Pancreas (tissue), 10 donors: ENCODE data around the gene CAPN11. TPM values are rescaled to one million over a fixed set of nuclear protein-coding genes. Genes with fewer than 3 reads are reported as not detected.

Experiments
- ATAC-seq, 4 donors: fragments of 200-7000 bp; cut with Tn5 transposase; one replicate each; pipeline versions ENCODE4 v1.8.0 to v1.9.1; 2020; ENCODE audit warnings: mild to moderate bottlenecking in 4 of 4, moderate library complexity in 4 of 4
- DNase-seq, 6 donors: peaks; one replicate each; pipeline ENCODE4 v3.0.0-alpha.2; 2020
- FAIRE-seq: peaks from 2 replicates; lab custom pipeline; 2012; peaks lifted over from hg19 to GRCh38; lab: Jason Lieb, UNC
- H3K27ac ChIP-seq, 4 donors: fragments of 200-600 bp; sonication (generic); 1 replicate in 3 of 4; 2 replicates in 1 of 4; pipeline versions ENCODE4 v1.5.0 to v1.8.0; 2020
- H3K27me3 ChIP-seq, 4 donors: fragments of 200-600 bp; one replicate each; pipeline ENCODE4 v1.8.0; 2021
- H3K36me3 ChIP-seq, 3 donors: fragments of 200-600 bp; sonication (generic) in 1 of 3; one replicate each; pipeline versions ENCODE4 v1.5.0 to v1.8.0; 2020 to 2021
- H3K4me1 ChIP-seq, 3 donors: fragments of 200-600 bp; one replicate each; pipeline ENCODE4 v1.8.0; 2021
- H3K4me3 ChIP-seq, 4 donors: fragments of 200-600 bp; sonication (generic) in 2 of 4; one replicate each; pipeline versions ENCODE4 v1.5.0 to v1.8.0; 2020 to 2021
- H3K9me3 ChIP-seq, 4 donors: fragments of 200-600 bp; one replicate each; pipeline ENCODE4 v1.8.0; 2021
- CTCF ChIP-seq, 4 donors: fragments of 200-600 bp; sonication (generic) in 3 of 4; IDR thresholded peaks; one replicate each; pipeline versions ENCODE4 v1.5.0 to v1.8.0; 2021; ENCODE audit warnings: antibody characterized with exemption in 4 of 4
- WGBS, 2 donors: extraction: QIAGEN DNeasy Blood & Tissue Kit; methylation state at CpG; one replicate each; pipeline ENCODE4 v1.1.7; 2013; 5-methylcytosine and 5-hydroxymethylcytosine counted together
- intact Hi-C, 3 donors: fragments of 100-400 bp; cut with DNase I; formaldehyde crosslinking; loops; one replicate each; pipeline versions ENCODE4 v1.11.1 to v1.14.2; 2022
- polyA plus RNA-seq, 2 donors: library from polyadenylated mRNA; stranded (reverse); fragments of 200-250 nt; gene quantifications; one replicate each; pipeline ENCODE4 v1.2.3, GENCODE V29; 2013
- total RNA-seq, 6 donors: library from RNA; stranded (reverse); fragmentation: NEBNext Ultra II Directional in 4 of 6; extraction: Animal tissue kit (Norgen Biotek cat#: 25700) in 4 of 6; gene quantifications; one replicate each; pipeline versions ENCODE4 v1.2.1 to v1.2.4, GENCODE V29; 2021 to 2023
- donor health status: healthy with polysubstance abuse.
- donor health status: DM: no; HTN: no; CAD: no; lungs with moderate emphysema.
- donor health status: DM: no; HTN: no; CAD: no.
- donor health status: control.
- donor health status: control.
- donor health status: Bipolar disorder and iron deficiency.
- donor health status: DM: yes; HTN: yes; CAD: no.
- donor health status: DM: no; HTN: no; CAD: no.
- donor health status: DM: no; HTN: no; CAD: no.
- donor health status: DM: yes; HTN: yes; CAD: no.

CAPN11 gene
- total and polyA plus RNA-seq, 8 donors = 0.06 to 0.76 (median 0.19) TPM; not detected in 2

GRCh38 chr6:44111434-44112417, 46.9 kb upstream of the CAPN11 start:
- TF ChIP-seq CTCF (IDR thresholded peaks at IDR 0.05) = no peak
- no peak for FAIRE-seq
- H3K9me3 ChIP-seq = no peaks in the 10 kb centered on the region
- 67 to 79% methylated on average over 6 of the region's 6 CpGs for WGBS, 2 donors
- no peak overlapping the region for H3K27ac ChIP-seq
- DNase-seq = no peak
- H3K36me3 ChIP-seq = peaks cover 0 to 23% (median 4%) of the 10 kb centered on the region in 3 donors
- intact Hi-C loops = no loop called here
- ATAC-seq = peak in 1 of 4 donors; percentile 26
- no peaks in the 10 kb centered on the region for H3K27me3 ChIP-seq
- H3K4me3 ChIP-seq = no peak overlapping the region
- peaks cover under 1 to 5% (median under 1%) of the 10 kb centered on the region in 3 donors for H3K4me1 ChIP-seq

GRCh38 chr6:44113414-44113813, 45.2 kb upstream of the CAPN11 start:
- no peak overlapping the region for H3K4me3 ChIP-seq
- H3K27ac ChIP-seq = no peak overlapping the region
- ATAC-seq = no peak
- peaks cover 8 to 22% (median 12%) of the 10 kb centered on the region in 3 donors for H3K4me1 ChIP-seq
- intact Hi-C loops = no loop called here
- no peak for TF ChIP-seq CTCF (IDR thresholded peaks at IDR 0.05)
- WGBS, 2 donors = 59 to 61% methylated on average over 3 of the region's 3 CpGs
- no peak for DNase-seq
- H3K27me3 ChIP-seq = no peaks in the 10 kb centered on the region
- no peak for FAIRE-seq
- H3K36me3 ChIP-seq = peaks cover 0 to 23% (median 4%) of the 10 kb centered on the region in 3 donors
- no peaks in the 10 kb centered on the region for H3K9me3 ChIP-seq

GRCh38 chr6:44115866-44116265, 42.8 kb upstream of the CAPN11 start:
- WGBS, 2 donors = 78 to 79% methylated on average over 5 of the region's 5 CpGs

GRCh38 chr6:44116641-44117382, 41.8 kb upstream of the CAPN11 start:
- peak overlapping the region in 3 of 4 donors; percentile 0 to 55 (median 31) for H3K27ac ChIP-seq
- no peak for FAIRE-seq
- H3K4me1 ChIP-seq = peaks cover 15 to 37% (median 21%) of the 10 kb centered on the region in 3 donors
- no peak for TF ChIP-seq CTCF (IDR thresholded peaks at IDR 0.05)
- H3K4me3 ChIP-seq = no peak overlapping the region
- no peaks in the 10 kb centered on the region for H3K9me3 ChIP-seq
- no peaks in the 10 kb centered on the region for H3K27me3 ChIP-seq
- WGBS, 2 donors = 42 to 56% methylated on average over 4 of the region's 4 CpGs
- H3K36me3 ChIP-seq = peaks cover 0 to 23% (median 4%) of the 10 kb centered on the region in 3 donors
- peak in 1 of 6 donors; percentile 35 for DNase-seq
- intact Hi-C loops = no loop called here
- ATAC-seq = peak; percentile 22 to 59 (median 35)

More at GRCh38 chr6:44115866-44116265, 42.8 kb upstream of the CAPN11 start:
- H3K4me3 ChIP-seq = no peak overlapping the region
- DNase-seq = no peak
- intact Hi-C loops = no loop called here
- no peak for ATAC-seq
- no peak for FAIRE-seq
- no peak for TF ChIP-seq CTCF (IDR thresholded peaks at IDR 0.05)
- peaks cover 0 to 23% (median 4%) of the 10 kb centered on the region in 3 donors for H3K36me3 ChIP-seq
- no peaks in the 10 kb centered on the region for H3K9me3 ChIP-seq
- no peaks in the 10 kb centered on the region for H3K27me3 ChIP-seq
- H3K4me1 ChIP-seq = peaks cover 15 to 31% (median 21%) of the 10 kb centered on the region in 3 donors
- no peak overlapping the region for H3K27ac ChIP-seq
